ENCODE results near the gene GAK.
A peak's percentile ranks its signal among the peaks of the same experiment; 100 is the strongest.

The GAK gene

GRCh38 chr4:826508-827208 lies 105.5 kb downstream of the GAK start:
- TF ChIP-seq CTCF (IDR thresholded peaks at IDR 0.05; ENCODE audit: low read depth, low read length): no peak
- H3K4me3 ChIP-seq (replicated peaks in 1 of 2; ENCODE audit: low read depth in 2 of 2, low read length in 2 of 2): no peak overlapping the region

DNA sequence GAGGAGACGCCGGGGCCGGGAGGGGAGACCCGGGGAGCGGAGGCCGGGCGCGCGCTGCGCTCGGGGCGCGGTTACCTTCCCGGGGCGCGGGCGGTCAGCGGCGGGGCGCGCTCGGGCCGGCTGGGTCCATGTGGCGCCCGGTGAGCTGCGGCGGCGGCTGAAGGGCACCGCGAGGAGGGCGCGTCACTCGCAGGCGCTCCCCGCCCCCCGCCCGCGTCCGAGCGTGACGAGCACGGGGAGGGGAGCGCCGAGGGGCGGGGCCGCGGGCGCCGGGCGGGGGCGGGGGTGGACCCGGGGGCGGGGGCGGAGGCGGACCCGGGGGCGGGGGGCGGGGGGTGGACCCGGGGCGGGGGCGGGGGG lies 106.2 kb downstream of the GAK start, which contains the start of gene CPLX1:
Gene CPLX1, minus strand, starts transcription at position 159 of the 360 bp plus-strand sequence. CDS start 1,607 bp downstream, outside the sequence.
- peak within 1 kb of the TSS in 1 of 2 donors; percentile 24 for H3K4me3 ChIP-seq (replicated peaks in 1 of 2; ENCODE audit: low read depth in 2 of 2, low read length in 2 of 2)
- no peak for TF ChIP-seq CTCF (IDR thresholded peaks at IDR 0.05; ENCODE audit: low read depth, low read length)
- DNase-seq (ENCODE audit: low read depth in 2 of 2): no peak

More at GRCh38 chr4:826508-827208, 105.5 kb downstream of the GAK start:
- no peak for DNase-seq (ENCODE audit: low read depth in 2 of 2)

DNA sequence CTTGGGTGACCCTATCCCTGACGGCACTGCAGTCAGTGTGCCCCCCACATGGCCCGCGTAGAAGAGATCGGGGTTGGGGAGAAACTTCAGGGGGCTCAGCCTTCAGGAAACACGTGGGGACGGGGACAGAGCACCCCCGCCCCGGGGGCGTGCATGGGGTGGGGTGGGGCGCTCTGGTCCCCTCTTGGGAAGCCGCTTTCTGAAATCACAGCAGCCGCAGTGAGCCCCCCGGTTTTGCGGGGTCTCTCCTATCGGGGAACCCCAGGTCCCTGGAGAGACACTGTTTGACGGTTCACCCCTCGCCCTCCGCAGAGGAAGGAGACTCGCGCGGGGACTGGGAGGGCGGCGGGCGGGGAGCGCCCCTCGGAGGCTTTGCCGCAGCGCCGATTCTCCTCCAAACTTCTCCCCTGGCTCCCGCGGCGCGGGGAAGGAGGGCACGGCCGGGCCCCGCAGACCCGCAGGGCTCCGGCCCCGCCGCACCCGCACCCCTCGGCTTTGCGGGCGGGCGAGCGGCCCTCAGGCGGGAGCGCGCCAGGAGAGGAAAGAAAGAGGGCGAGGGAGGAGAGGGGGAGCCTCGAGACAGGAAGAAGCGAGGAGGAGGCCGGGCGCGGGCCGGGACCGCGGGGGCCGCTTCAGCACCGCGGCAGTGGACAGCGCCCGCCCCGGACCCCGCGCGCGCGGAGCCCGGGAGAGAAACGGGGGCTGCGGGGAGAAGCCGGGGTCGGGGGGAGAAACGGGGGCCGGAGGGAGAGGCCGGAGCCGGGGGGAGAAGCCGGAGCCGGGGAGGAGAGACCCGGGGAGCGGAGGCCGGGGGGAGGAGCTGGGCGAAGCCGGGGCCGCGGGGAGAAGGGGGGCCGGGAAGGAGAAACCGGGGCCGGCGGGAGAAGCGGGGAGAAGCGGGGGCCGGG lies 106.8 kb downstream of the GAK start:
- peak overlapping the region in 1 of 2 donors; percentile 24 for H3K4me3 ChIP-seq (replicated peaks in 1 of 2; ENCODE audit: low read depth in 2 of 2, low read length in 2 of 2)
- no peak for TF ChIP-seq CTCF (IDR thresholded peaks at IDR 0.05; ENCODE audit: low read depth, low read length)
- DNase-seq (ENCODE audit: low read depth in 2 of 2): peak in 1 of 2 donors; percentile 19

GRCh38 chr4:824461-825062 lies 107.6 kb downstream of the GAK start:
- no peak overlapping the region for H3K4me3 ChIP-seq (replicated peaks in 1 of 2; ENCODE audit: low read depth in 2 of 2, low read length in 2 of 2)
- TF ChIP-seq CTCF (IDR thresholded peaks at IDR 0.05; ENCODE audit: low read depth, low read length): no peak
- no peak for DNase-seq (ENCODE audit: low read depth in 2 of 2)

GRCh38 chr4:823761-824460 lies 108.2 kb downstream of the GAK start:
- no peak for TF ChIP-seq CTCF (IDR thresholded peaks at IDR 0.05; ENCODE audit: low read depth, low read length)
- no peak overlapping the region for H3K4me3 ChIP-seq (replicated peaks in 1 of 2; ENCODE audit: low read depth in 2 of 2, low read length in 2 of 2)
- DNase-seq (ENCODE audit: low read depth in 2 of 2): no peak

DNA sequence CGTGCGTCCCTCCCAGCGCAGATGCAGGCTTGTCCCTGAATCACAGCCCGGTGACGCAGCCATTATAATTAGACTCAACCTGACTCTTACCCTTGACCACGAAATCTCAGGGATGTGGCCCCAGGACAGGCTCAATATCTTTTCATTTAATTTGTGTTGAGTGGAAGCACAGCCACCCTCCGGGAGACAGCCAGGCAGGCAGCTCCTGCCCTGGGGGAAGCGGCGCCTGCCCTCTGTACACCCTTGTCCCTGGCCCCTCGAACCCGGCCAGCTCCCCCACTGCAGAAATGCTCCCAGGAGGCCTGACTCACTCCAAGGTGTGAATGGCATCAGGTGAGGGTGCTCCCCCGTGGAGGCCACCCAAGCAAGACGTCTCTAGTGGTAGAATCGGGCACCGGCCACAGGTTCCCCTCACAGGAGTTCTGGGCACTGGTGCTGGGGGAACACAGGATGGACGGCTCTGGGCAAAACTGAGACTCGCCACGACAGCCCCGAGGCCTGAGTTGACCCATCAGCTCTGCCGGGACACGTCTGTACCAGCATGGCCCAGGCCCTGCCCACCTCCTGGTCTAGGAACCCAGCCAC lies 108.8 kb downstream of the GAK start:
- DNase-seq (ENCODE audit: low read depth in 2 of 2): no peak
- TF ChIP-seq CTCF (IDR thresholded peaks at IDR 0.05; ENCODE audit: low read depth, low read length): no peak
- no peak overlapping the region for H3K4me3 ChIP-seq (replicated peaks in 1 of 2; ENCODE audit: low read depth in 2 of 2, low read length in 2 of 2)
